ENCODE data around the gene OR56B1.

DNA sequence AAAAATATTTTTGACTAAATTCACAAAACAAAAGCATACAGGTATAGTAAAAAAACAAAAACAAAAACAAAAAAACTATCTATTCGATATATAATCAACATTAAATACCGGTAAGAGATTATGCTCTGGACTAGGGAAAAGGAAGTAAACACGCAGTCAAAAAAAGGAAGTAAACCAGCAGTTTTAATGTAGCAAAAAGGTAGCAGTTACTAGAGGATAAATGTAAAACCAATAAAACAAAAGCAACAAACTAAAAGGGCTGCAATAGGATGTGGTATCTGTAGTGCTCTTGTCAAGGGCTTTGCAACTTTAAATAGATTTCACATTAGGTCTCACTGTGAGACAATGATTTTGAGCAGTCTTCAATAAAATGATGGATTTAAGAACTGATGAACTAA is 44.3 kb upstream of the OR56B1 start:
- no peak for TF ChIP-seq POLR2AphosphoS5 (IDR thresholded peaks at IDR 0.05; ENCODE audit: low read depth)
- TF ChIP-seq, protein P1, sequence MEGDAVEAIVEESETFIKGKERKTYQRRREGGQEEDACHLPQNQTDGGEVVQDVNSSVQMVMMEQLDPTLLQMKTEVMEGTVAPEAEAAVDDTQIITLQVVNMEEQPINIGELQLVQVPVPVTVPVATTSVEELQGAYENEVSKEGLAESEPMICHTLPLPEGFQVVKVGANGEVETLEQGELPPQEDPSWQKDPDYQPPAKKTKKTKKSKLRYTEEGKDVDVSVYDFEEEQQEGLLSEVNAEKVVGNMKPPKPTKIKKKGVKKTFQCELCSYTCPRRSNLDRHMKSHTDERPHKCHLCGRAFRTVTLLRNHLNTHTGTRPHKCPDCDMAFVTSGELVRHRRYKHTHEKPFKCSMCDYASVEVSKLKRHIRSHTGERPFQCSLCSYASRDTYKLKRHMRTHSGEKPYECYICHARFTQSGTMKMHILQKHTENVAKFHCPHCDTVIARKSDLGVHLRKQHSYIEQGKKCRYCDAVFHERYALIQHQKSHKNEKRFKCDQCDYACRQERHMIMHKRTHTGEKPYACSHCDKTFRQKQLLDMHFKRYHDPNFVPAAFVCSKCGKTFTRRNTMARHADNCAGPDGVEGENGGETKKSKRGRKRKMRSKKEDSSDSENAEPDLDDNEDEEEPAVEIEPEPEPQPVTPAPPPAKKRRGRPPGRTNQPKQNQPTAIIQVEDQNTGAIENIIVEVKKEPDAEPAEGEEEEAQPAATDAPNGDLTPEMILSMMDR (IDR thresholded peaks at IDR 0.05; ENCODE audit: insufficient read depth, low read length) = no peak

All from HL-60 (cell line).